ENCODE results near the gene FBXW8.

DNA sequence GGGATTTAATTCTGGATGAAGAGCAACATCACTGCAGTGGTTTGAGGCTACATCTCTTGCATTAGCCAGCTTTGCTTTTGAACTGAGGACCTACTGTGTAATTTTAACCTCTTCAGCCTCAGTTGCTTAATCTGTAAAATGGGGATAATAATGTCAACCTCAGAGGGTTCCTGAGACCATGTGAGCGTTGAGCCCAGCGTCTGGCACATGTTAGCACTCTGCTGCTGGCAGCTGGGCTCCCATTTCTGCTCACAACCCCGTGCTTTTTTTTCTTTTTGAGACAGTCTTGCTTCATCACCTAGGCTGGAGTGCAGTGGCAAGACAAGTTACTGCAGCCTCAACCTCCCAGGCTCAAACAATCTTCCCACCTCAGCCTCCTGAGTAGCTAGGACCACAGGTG is 156.9 kb downstream of the FBXW8 start:
- TF ChIP-seq POLR2AphosphoS5 (IDR thresholded peaks at IDR 0.05; ENCODE audit: low read depth, low read length) (no peak), SIN3A (IDR thresholded peaks at IDR 0.05; ENCODE audit: borderline replicate concordance, insufficient read depth, low read length) (no peak)
